NCI-H1436 (cell line): Measurements from ENCODE around the gene BBLN.
"Not testable (repeated sequence)": the region's sequence is repeated elsewhere in the genome, so short reads cannot be mapped to it uniquely, and the experiment has no call there.

Experiments
- DNase-seq: peaks from one replicate; lab custom pipeline; 2025; lab: John Stamatoyannopoulos, UW

BBLN gene

GRCh38 chr9:128163523-128164306 is 3.6 kb downstream of the BBLN start:
- DNase-seq, result no peak

- no peak for DNase-seq
These were observed 4.3 kb downstream of the BBLN start for GRCh38 chr9:128164307-128164885.

DNA sequence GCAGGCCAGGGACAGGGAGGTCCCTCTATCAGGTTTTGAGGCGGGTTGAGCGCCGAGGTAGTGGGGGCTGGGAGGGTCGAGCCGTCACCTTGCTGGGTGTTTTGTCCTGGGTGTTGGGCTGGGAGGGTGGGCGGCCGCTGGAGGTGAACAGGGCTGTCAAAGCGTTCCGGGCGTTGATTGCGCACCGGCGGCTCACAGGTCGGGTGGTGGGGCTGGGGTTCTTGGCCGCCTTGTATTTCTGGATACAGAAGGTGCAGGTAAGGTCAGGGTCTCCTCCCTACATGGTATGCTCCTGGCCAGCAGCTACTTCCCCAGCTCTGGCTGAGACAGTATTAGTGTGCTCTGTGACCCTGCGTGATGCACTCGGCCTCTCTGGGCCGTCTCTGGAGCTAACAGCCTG is 6.1 kb downstream of the BBLN start:
- DNase-seq, result no peak

DNA sequence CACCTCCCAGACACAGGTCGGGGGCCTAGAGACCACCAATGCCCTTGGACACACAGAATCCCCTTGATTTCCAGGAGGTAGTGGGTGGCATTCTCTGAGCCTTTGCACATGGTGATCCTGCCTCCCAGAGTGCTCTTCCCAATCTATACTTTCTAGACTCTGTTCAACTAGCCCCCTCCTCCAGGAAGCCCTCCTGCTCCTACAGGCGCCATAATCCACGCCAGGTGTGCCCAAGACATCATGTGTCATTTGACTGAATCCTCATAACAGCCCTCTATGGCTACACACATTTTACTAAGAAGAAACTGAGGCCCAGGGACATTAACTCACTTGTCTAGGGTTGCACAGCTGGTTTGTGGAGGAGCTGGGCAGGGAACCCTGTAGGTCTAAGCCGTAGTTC is 7.1 kb downstream of the BBLN start:
- DNase-seq, result no peak

DNA sequence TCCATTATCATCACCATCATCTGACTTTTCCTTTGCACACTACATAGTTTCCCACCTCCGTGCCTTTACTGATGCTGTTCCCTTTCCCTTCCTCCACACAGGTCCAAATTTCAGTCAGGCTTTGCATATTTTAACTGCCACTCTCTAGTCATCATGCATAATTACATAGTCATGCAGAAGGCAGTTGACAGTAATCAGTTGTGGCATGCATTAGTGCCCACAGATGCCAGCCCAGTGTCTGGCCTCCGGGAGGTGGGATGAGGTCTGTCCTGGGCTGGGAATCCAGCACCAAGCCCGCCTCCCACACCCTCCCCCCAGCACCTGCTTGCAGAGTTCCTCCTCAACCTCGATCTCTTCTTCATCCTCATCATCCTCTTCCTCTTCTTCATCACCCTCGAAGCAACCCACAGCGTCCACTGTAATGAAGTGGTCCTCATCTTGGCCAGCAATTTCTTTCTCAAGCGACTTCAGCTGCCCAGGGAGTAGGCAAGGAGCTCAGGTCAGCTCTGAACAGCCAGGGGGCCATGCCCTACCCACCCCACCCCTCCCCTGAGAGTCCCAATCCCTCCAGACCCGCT is 8.8 kb downstream of the BBLN start:
- no peak for DNase-seq

- DNase-seq, result no peak
These were observed 9.4 kb downstream of the BBLN start for GRCh38 chr9:128169492-128169891.

GRCh38 chr9:128169925-128170324 is 9.9 kb downstream of the BBLN start:
- no peak for DNase-seq

DNA sequence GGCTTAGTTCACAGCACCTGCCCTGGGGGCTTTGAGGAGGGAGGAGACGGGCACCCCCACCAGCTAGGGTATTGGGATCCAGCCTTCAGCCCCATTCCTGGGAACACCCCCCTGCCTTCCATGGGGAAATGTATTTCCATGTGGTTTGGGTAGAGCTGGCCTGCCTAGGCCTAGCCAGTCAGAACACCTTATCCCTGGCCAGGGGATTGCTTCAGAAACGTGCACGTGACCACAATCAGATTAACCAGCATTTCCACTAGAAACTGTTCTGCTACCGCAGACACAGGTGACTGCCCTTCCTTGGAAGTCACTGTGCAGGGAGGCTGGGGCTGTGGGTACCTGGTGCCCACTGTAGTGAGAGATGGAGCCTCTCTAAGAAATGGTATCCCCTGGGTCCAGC is 14.0 kb downstream of the BBLN start:
- no peak for DNase-seq

DNA sequence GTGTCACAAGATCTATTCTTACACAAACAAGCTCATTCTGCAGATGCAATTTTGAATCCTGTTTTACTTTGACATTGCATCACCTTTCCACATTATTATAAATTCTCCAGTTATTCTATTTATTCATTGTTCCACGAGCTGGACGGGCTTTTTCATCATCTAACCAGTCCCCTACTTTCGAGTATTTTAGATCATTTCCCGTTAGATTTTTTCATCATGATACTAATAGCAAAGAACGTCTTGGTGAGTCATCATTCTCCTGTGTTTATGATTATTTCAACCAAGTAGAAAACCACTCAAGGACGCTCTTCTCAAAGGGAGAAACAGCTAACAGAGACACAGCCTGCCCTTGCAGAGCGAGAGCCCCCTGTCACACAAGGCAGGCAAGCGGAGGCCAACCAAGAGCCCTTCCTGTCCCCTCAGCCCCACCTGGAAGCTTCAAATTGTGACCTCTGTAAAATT is 15.1 kb downstream of the BBLN start:
- DNase-seq, result no peak

DNA sequence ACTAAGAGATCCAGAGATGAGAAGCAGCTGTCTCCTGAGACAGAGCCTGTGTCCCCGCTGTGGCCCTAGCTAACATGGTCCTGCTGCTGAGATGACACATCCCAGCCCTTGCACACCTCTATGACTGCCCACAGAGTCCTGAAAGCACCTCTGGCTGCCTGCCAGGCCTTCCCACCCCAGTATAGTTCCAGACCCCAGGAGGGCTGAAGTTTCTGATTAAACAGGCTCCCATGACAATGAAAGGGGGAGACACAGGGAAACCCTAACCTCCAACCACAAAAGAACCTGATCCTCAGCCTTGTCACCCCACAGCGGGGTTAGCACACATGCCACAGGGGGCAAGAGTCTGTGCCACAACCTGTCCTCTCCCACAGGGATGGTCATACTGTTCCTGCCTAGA is 15.7 kb downstream of the BBLN start:
- no peak for DNase-seq

GRCh38 chr9:128178806-128179431 is 18.9 kb downstream of the BBLN start:
- DNase-seq, result no peak

DNA sequence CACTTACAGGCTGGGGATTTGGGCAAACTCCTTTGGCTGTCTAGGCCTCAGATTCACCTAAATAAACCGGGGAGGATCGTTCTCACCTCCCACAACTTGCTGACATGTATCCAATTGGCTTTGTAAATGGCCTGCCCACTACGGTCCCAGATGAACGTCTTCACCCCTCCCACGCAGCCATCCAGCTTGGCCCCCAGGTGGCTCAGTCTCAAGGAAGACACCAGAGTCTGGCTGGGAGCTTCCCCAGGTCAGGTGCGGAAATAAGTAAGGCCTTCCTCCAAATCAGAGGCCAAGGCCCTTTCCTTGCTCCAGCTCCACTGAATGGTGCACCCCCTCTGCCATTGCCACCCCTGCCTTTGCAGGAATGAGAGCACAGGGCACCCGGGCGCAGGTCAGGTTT is 19.9 kb downstream of the BBLN start:
- no peak for DNase-seq

DNA sequence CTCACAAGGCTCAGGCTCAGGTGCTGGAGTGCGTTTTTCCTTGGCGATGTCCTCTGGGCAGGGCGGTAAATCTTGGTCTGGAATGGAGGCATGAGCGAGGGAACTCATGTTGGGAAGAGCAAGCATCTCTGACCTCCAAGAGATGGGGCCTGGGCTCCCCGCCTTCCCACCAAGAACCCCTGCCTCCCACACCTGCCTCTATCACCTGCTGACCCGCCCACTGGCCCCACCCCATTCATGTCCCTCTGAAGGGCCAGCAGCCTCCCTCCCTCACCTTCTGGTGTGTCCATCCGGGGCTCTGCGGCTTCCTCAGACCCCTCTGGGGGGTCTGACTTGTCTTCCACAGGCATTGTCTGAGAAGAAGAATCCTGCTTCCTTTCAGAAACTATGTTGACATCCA is 20.4 kb downstream of the BBLN start:
- DNase-seq, result no peak

GRCh38 chr9:128181480-128181879 is 21.4 kb downstream of the BBLN start:
- DNase-seq, result not testable (repeated sequence)

DNA sequence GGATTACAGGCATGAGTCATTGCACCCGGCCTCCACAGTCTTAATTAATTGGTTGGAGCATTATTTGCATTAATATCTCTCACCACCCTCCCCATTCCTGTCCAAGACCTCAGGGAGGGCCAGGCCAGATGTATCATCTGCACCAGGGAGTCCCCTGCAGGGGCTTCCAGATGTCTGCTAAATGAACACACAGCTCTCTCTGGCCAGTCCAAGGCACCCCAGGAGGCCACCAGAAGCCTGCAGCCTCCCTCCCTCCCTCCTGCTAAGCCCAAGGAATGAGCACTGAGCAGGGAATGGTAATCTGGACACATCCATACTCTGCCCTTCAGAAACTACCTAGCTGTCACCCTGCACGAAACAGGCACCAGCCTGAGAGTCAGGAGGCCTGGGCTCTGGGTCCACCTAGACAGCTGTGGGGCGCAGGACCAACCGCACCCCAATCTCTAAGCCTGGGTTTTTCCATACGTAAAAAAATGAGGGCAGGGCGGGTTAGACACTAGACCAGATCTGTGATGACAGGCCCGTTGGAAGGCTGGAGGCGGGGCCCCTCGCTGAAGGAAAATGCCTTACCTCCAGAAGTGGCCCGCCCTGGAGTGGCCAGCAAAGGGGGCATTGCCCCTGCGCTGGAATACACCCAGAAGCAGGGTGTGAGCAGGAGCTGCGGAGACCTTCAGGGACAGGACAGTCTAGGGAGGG is 23.0 kb downstream of the BBLN start:
- DNase-seq, result no peak

GRCh38 chr9:128185979-128186965 is 26.2 kb downstream of the BBLN start:
- DNase-seq, result no peak

- DNase-seq, result no peak
These were observed 27.3 kb downstream of the BBLN start for GRCh38 chr9:128187361-128187760.

DNA sequence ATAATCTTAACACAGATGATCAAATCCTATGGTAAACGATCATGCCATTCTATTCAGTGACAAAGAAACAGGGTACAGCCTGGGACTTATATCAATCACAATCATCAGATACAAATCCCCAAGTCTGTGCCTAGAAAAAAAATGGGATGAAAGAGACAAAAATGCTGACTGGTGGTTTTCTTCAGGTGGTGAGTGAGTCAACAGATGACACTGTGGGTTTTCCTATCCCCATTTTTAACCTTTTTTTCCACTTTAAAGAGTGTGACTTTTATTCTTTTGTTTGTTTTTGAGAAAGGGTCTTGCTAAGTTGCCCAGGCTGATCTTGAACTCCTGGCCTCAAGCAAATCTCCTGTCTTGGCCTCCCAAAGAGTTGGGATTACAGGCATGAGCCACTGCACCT is 28.1 kb downstream of the BBLN start:
- no peak for DNase-seq

GRCh38 chr9:128190013-128190412 is 29.9 kb downstream of the BBLN start:
- DNase-seq, result no peak

DNA sequence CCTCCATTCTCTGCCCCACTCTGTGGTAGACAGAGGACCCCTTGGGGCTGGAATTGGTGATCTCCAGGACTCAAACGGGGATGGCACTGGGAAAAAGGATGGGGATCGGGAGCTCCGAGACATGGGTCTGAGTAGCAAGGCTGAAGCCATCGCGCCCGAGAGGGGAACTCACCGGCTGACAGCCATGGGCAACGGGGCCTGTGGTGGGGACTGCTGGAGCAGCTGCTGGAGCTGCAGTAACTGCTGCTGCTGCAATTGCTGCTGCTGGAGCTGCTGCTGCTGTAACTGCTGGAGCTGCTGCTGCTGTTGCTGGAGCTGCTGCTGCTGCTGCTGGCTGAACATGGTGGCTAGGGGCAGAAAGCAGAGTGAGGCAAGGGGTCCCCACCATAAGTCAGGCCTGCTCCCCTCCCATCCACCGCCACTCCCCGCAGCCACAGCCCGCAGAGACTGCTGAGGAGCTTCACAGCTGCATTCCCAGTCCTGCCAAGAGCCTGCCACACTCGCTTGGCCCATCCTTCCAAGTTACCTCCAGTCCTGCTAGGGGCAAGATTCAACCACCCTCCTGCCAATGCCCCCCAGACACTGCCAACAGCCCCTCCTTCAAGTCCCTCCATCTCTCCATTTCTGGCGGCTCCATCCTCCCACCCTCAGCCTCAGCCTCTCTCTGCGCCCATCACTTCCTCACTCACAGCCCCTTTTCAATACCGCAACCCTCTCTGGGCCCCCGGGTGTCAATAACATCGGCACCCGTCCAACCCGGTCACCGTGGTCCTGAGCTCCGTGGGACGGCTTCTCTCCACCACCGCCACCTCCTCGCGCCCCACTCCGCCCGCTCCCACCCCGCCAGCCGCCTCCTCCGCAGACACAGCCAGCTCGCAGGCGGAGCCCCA is 30.7 kb downstream of the BBLN start:
- DNase-seq, result no peak
